ENCODE data around the gene PLBD2. TPM values are rescaled to one million over a fixed set of nuclear protein-coding genes. Genes with fewer than 3 reads are reported as not detected.

PLBD2 gene
- total and polyA plus RNA-seq, 9 of the 15 experiments (the other 6 are each of a cell fraction or from before 2014, with no cell fraction given): 2.4 to 37.4 (median 6.0) TPM

- TF ChIP-seq E2F8 (IDR thresholded peaks at IDR 0.05; ENCODE audit: low read depth, partially characterized antibody): no peak
- TF ChIP-seq ZNF184 (CRISPR knock-in tag; IDR thresholded peaks at IDR 0.05): no peak
- no peak for TF ChIP-seq SMARCC2 (IDR thresholded peaks at IDR 0.05; ENCODE audit: low read depth)
- TF ChIP-seq MECOM (CRISPR knock-in tag; IDR thresholded peaks at IDR 0.05): no peak
- peak; percentile 64 for TF ChIP-seq REST (IDR thresholded peaks at IDR 0.05; ENCODE audit: borderline replicate concordance)
- no peak for TF ChIP-seq REST (CRISPR knock-in tag; IDR thresholded peaks at IDR 0.05; ENCODE audit: low read depth)
- TF ChIP-seq KAT2B (IDR thresholded peaks at IDR 0.05; ENCODE audit: low read depth, low read length): no peak
- no peak for TF ChIP-seq ZFP91 (CRISPR knock-in tag; IDR thresholded peaks at IDR 0.05)
- TF ChIP-seq CEBPB (tag; IDR thresholded peaks at IDR 0.05): no peak
- no peak for TF ChIP-seq ZBTB34 (CRISPR knock-in tag; IDR thresholded peaks at IDR 0.05)
- TF ChIP-seq XRCC4 (IDR thresholded peaks at IDR 0.05; ENCODE audit: extremely low read depth, insufficient read depth, insufficient read length): no peak
- no peak for TF ChIP-seq CHD2 (IDR thresholded peaks at IDR 0.05; ENCODE audit: low read depth, low read length)
- TF ChIP-seq MTA1 (IDR thresholded peaks at IDR 0.05; ENCODE audit: borderline replicate concordance): no peak
- no peak for TF ChIP-seq POLR3G (IDR thresholded peaks at IDR 0.05; ENCODE audit: extremely low read depth, insufficient read length, insufficient replicate concordance)
- no peak for TF ChIP-seq HNRNPLL (IDR thresholded peaks at IDR 0.05; ENCODE audit: low read depth, low read length, poor library complexity, severe bottlenecking)
- TF ChIP-seq ZNF282 (CRISPR knock-in tag; IDR thresholded peaks at IDR 0.05): no peak
These were observed 47.9 kb upstream of the PLBD2 start (continued) for GRCh38 chr12:113310489-113310888.

Data from K562 (cell line).